ENCODE data around the gene RHBDL2.

Gene RHBDL2

GRCh38 chr1:38944547-38944946 is 2.9 kb upstream of the RHBDL2 start:
- Mint-ChIP-seq H3K4me1 (ENCODE audit: low read depth) (no peaks in the 10 kb centered on the region), H3K4me3 (no peak overlapping the region), H3K27ac (no peak overlapping the region), H3K9me3 (no peaks in the 10 kb centered on the region), H3K36me3 (ENCODE audit: low read depth) (no peaks in the 10 kb centered on the region), H3K27me3 (no peaks in the 10 kb centered on the region)

- Mint-ChIP-seq H3K27ac (no peak overlapping the region), H3K4me3 (no peak overlapping the region), H3K9me3 (no peaks in the 10 kb centered on the region), H3K4me1 (ENCODE audit: low read depth) (no peaks in the 10 kb centered on the region), H3K36me3 (ENCODE audit: low read depth) (no peaks in the 10 kb centered on the region), H3K27me3 (no peaks in the 10 kb centered on the region)
Measured at GRCh38 chr1:38942664-38943428, 1.2 kb upstream of the RHBDL2 start.

- no peaks in the 10 kb centered on the region for H3K27me3 Mint-ChIP-seq
- no peaks in the 10 kb centered on the region for H3K9me3 Mint-ChIP-seq
Measured at GRCh38 chr1:38941093-38941492, 537 bp downstream of the RHBDL2 start.

GRCh38 chr1:38940339-38941047 is 1.1 kb downstream of the RHBDL2 start:
- no peaks in the 10 kb centered on the region for H3K27me3 Mint-ChIP-seq
- no peak overlapping the region for H3K4me3 Mint-ChIP-seq
- H3K27ac Mint-ChIP-seq, result no peak overlapping the region
- no peaks in the 10 kb centered on the region for H3K9me3 Mint-ChIP-seq
- H3K4me1 Mint-ChIP-seq (ENCODE audit: low read depth), result no peaks in the 10 kb centered on the region
- no peaks in the 10 kb centered on the region for H3K36me3 Mint-ChIP-seq (ENCODE audit: low read depth)

More at GRCh38 chr1:38941093-38941492, 537 bp downstream of the RHBDL2 start:
- no peak overlapping the region for H3K4me3 Mint-ChIP-seq
- H3K27ac Mint-ChIP-seq, result no peak overlapping the region
- no peaks in the 10 kb centered on the region for H3K36me3 Mint-ChIP-seq (ENCODE audit: low read depth)
- no peaks in the 10 kb centered on the region for H3K4me1 Mint-ChIP-seq (ENCODE audit: low read depth)

- Mint-ChIP-seq H3K36me3 (ENCODE audit: low read depth) (no peaks in the 10 kb centered on the region), H3K27ac (no peak overlapping the region), H3K9me3 (no peaks in the 10 kb centered on the region), H3K4me1 (ENCODE audit: low read depth) (no peaks in the 10 kb centered on the region), H3K4me3 (no peak overlapping the region), H3K27me3 (no peaks in the 10 kb centered on the region)
Measured at GRCh38 chr1:38938722-38939260, 2.8 kb downstream of the RHBDL2 start.

- no peaks in the 10 kb centered on the region for H3K4me1 Mint-ChIP-seq (ENCODE audit: low read depth)
- H3K36me3 Mint-ChIP-seq (ENCODE audit: low read depth), result no peaks in the 10 kb centered on the region
- H3K4me3 Mint-ChIP-seq, result no peak overlapping the region
- H3K27ac Mint-ChIP-seq, result no peak overlapping the region
- H3K9me3 Mint-ChIP-seq, result no peaks in the 10 kb centered on the region
- H3K27me3 Mint-ChIP-seq, result no peaks in the 10 kb centered on the region
Measured at GRCh38 chr1:38932571-38932970, 9.1 kb downstream of the RHBDL2 start.

- Mint-ChIP-seq H3K27ac (no peak overlapping the region), H3K36me3 (ENCODE audit: low read depth) (no peaks in the 10 kb centered on the region), H3K4me1 (ENCODE audit: low read depth) (no peaks in the 10 kb centered on the region), H3K4me3 (no peak overlapping the region), H3K27me3 (no peaks in the 10 kb centered on the region), H3K9me3 (no peaks in the 10 kb centered on the region)
Measured at GRCh38 chr1:38929476-38929875, 12.2 kb downstream of the RHBDL2 start.

- H3K27ac Mint-ChIP-seq, result no peak overlapping the region
- no peaks in the 10 kb centered on the region for H3K4me1 Mint-ChIP-seq (ENCODE audit: low read depth)
- no peaks in the 10 kb centered on the region for H3K27me3 Mint-ChIP-seq
- no peaks in the 10 kb centered on the region for H3K36me3 Mint-ChIP-seq (ENCODE audit: low read depth)
- no peak overlapping the region for H3K4me3 Mint-ChIP-seq
- no peaks in the 10 kb centered on the region for H3K9me3 Mint-ChIP-seq
Measured at GRCh38 chr1:38929054-38929453, 12.6 kb downstream of the RHBDL2 start.

- no peaks in the 10 kb centered on the region for H3K36me3 Mint-ChIP-seq (ENCODE audit: low read depth)
Measured at GRCh38 chr1:38926091-38926490, 15.5 kb downstream of the RHBDL2 start.

GRCh38 chr1:38925391-38925790 is 16.2 kb downstream of the RHBDL2 start:
- no peaks in the 10 kb centered on the region for H3K27me3 Mint-ChIP-seq
- H3K27ac Mint-ChIP-seq, result no peak overlapping the region
- H3K36me3 Mint-ChIP-seq (ENCODE audit: low read depth), result no peaks in the 10 kb centered on the region
- no peaks in the 10 kb centered on the region for H3K4me1 Mint-ChIP-seq (ENCODE audit: low read depth)
- no peak overlapping the region for H3K4me3 Mint-ChIP-seq
- H3K9me3 Mint-ChIP-seq, result no peaks in the 10 kb centered on the region

More at GRCh38 chr1:38926091-38926490, 15.5 kb downstream of the RHBDL2 start:
- Mint-ChIP-seq H3K27ac (no peak overlapping the region), H3K27me3 (no peaks in the 10 kb centered on the region), H3K4me3 (no peak overlapping the region), H3K9me3 (no peaks in the 10 kb centered on the region), H3K4me1 (ENCODE audit: low read depth) (no peaks in the 10 kb centered on the region)

GRCh38 chr1:38923607-38924006 is 18.0 kb downstream of the RHBDL2 start:
- no peak overlapping the region for H3K27ac Mint-ChIP-seq
- H3K36me3 Mint-ChIP-seq (ENCODE audit: low read depth), result no peaks in the 10 kb centered on the region
- no peaks in the 10 kb centered on the region for H3K27me3 Mint-ChIP-seq
- H3K9me3 Mint-ChIP-seq, result no peaks in the 10 kb centered on the region
- H3K4me3 Mint-ChIP-seq, result no peak overlapping the region
- no peaks in the 10 kb centered on the region for H3K4me1 Mint-ChIP-seq (ENCODE audit: low read depth)

GRCh38 chr1:38919130-38919529 is 22.5 kb downstream of the RHBDL2 start:
- Mint-ChIP-seq H3K27ac (no peak overlapping the region), H3K36me3 (ENCODE audit: low read depth) (no peaks in the 10 kb centered on the region), H3K4me3 (no peak overlapping the region), H3K9me3 (no peaks in the 10 kb centered on the region), H3K4me1 (ENCODE audit: low read depth) (peaks cover 12% of the 10 kb centered on the region), H3K27me3 (no peaks in the 10 kb centered on the region)

GRCh38 chr1:38918568-38918967 is 23.1 kb downstream of the RHBDL2 start:
- H3K4me3 Mint-ChIP-seq, result no peak overlapping the region
- H3K9me3 Mint-ChIP-seq, result no peaks in the 10 kb centered on the region
- H3K27me3 Mint-ChIP-seq, result no peaks in the 10 kb centered on the region
- no peak overlapping the region for H3K27ac Mint-ChIP-seq
- no peaks in the 10 kb centered on the region for H3K36me3 Mint-ChIP-seq (ENCODE audit: low read depth)
- peaks cover 12% of the 10 kb centered on the region for H3K4me1 Mint-ChIP-seq (ENCODE audit: low read depth)

- H3K4me1 Mint-ChIP-seq (ENCODE audit: low read depth), result peaks cover 12% of the 10 kb centered on the region
Measured at GRCh38 chr1:38917772-38918171, 23.9 kb downstream of the RHBDL2 start.

GRCh38 chr1:38917337-38917736 is 24.3 kb downstream of the RHBDL2 start:
- H3K27me3 Mint-ChIP-seq, result no peaks in the 10 kb centered on the region
- no peaks in the 10 kb centered on the region for H3K9me3 Mint-ChIP-seq
- no peaks in the 10 kb centered on the region for H3K36me3 Mint-ChIP-seq (ENCODE audit: low read depth)
- H3K4me3 Mint-ChIP-seq, result no peak overlapping the region
- peaks cover 12% of the 10 kb centered on the region for H3K4me1 Mint-ChIP-seq (ENCODE audit: low read depth)
- no peak overlapping the region for H3K27ac Mint-ChIP-seq

More at GRCh38 chr1:38917772-38918171, 23.9 kb downstream of the RHBDL2 start:
- Mint-ChIP-seq H3K4me3 (no peak overlapping the region), H3K36me3 (ENCODE audit: low read depth) (no peaks in the 10 kb centered on the region), H3K27me3 (no peaks in the 10 kb centered on the region), H3K9me3 (no peaks in the 10 kb centered on the region), H3K27ac (no peak overlapping the region)
